B cell (primary cell): ENCODE measurements around the gene KRT80. TPM values are rescaled to one million over a fixed set of nuclear protein-coding genes. Genes with fewer than 3 reads are reported as not detected.

Experiments used
- ATAC-seq: fragments of 200-7000 bp; cut with Tn5 transposase; one replicate; pipeline ENCODE4 v1.10.0; 2021; ENCODE audit warnings: low read depth, mild to moderate bottlenecking, moderate number of reproducible peaks, moderate library complexity
- CTCF ChIA-PET: fragments of 350-600 bp; sonication (Branson Sonifier 250); formaldehyde crosslinking; loops from one replicate; lab custom pipeline; 2021; ENCODE audit warnings: antibody characterized with exemption, inconsistent platforms; lab: Charles Lee
- POLR2A ChIA-PET: fragments of 350-600 bp; sonication (Branson Sonifier 250); formaldehyde crosslinking; loops from one replicate; lab custom pipeline; 2021; ENCODE audit warnings: antibody characterized with exemption; lab: Charles Lee
- DNase-seq: peaks from one replicate; pipeline ENCODE4 v3.0.0; 2013
- H2AFZ ChIP-seq: 2 replicates; pipeline ENCODE4 v1.6.1; 2012; ENCODE audit warnings: mild to moderate bottlenecking, low read depth, low read length; ENCODE audit not compliant: insufficient read depth, poor library complexity, severe bottlenecking
- H3K27ac ChIP-seq, 2 donors: 1 replicate in 1 of 2; 2 replicates in 1 of 2; pipeline ENCODE4 v1.5.1; 2012 to 2013; ENCODE audit warnings: low read length in 2 of 2, mild to moderate bottlenecking in 2 of 2, moderate library complexity in 1 of 2
- H3K27me3 ChIP-seq, 4 experiments: fragments of 200-600 bp in 1 of 4; sonication (generic) in 1 of 4; replicated peaks in 1 of 4; 1 replicate in 2 of 4; 2 replicates in 2 of 4; pipeline versions ENCODE4 v1.6.1 to v1.7.0; 2013 to 2016; ENCODE audit warnings: low read length in 3 of 4, mild to moderate bottlenecking in 2 of 4, mixed read lengths in 1 of 4, moderate library complexity in 1 of 4; ENCODE audit not compliant: insufficient read depth in 4 of 4, control insufficient read depth in 3 of 4; ENCODE audit errors: control extremely low read depth in 1 of 4
- H3K36me3 ChIP-seq, 2 experiments: replicated peaks in 1 of 2; 1 replicate in 1 of 2; 2 replicates in 1 of 2; pipeline versions ENCODE4 v1.6.1 to v1.7.1; 2013; ENCODE audit warnings: low read length in 1 of 2; ENCODE audit not compliant: insufficient read depth in 2 of 2, control insufficient read depth in 1 of 2; ENCODE audit errors: control extremely low read depth in 1 of 2, extremely low read depth in 1 of 2
- H3K4me1 ChIP-seq, 2 donors: fragments of 200-600 bp in 1 of 2; sonication (generic) in 1 of 2; 1 replicate in 1 of 2; 2 replicates in 1 of 2; pipeline versions ENCODE4 v1.5.1 to v1.6.1; 2013 to 2017; ENCODE audit warnings: low read length in 2 of 2; ENCODE audit not compliant: control insufficient read depth in 2 of 2, insufficient read depth in 2 of 2
- H3K4me2 ChIP-seq: replicated peaks from 2 replicates; pipeline ENCODE3; 2012; ENCODE audit warnings: mild to moderate bottlenecking, low read depth, low read length; ENCODE audit not compliant: poor library complexity, severe bottlenecking
- H3K4me3 ChIP-seq, 5 experiments: fragments of 200-600 bp in 1 of 5; sonication (generic) in 1 of 5; 1 replicate in 3 of 5; 2 replicates in 2 of 5; pipeline versions ENCODE4 v1.5.1 to v1.7.0; 2011 to 2016; ENCODE audit warnings: low read length in 4 of 5, mild to moderate bottlenecking in 4 of 5, low read depth in 2 of 5, control low read depth in 1 of 5, moderate library complexity in 1 of 5; ENCODE audit not compliant: insufficient read depth in 1 of 5; ENCODE audit errors: control extremely low read depth in 1 of 5, extremely low read depth in 1 of 5
- H3K79me2 ChIP-seq: fragments of 200-600 bp; sonication (generic); one replicate; pipeline ENCODE4 v1.6.0; 2016; ENCODE audit warnings: low read length; ENCODE audit not compliant: control insufficient read depth, insufficient read depth
- H3K9ac ChIP-seq: fragments of 200-600 bp; sonication (generic); 2 replicates; pipeline ENCODE4 v1.6.1; 2017; ENCODE audit warnings: mild to moderate bottlenecking, low read length, moderate library complexity
- H3K9me3 ChIP-seq, 3 donors: one replicate each; pipeline versions ENCODE4 v1.6.1 to v1.7.1; 2013; ENCODE audit warnings: low read length in 2 of 3; ENCODE audit not compliant: control insufficient read depth in 2 of 3, insufficient read depth in 1 of 3; ENCODE audit errors: control extremely low read depth in 1 of 3
- H4K20me1 ChIP-seq: 2 replicates; pipeline ENCODE4 v1.6.0; 2012; ENCODE audit warnings: mild to moderate bottlenecking, low read length; ENCODE audit not compliant: insufficient read depth, control insufficient read depth, poor library complexity, severe bottlenecking
- H3K27ac Mint-ChIP-seq: one replicate; pipeline ENCODE4 v1.8.0; 2021; ENCODE audit warnings: mixed read lengths
- H3K27me3 Mint-ChIP-seq: one replicate; pipeline ENCODE4 v1.8.0; 2021; ENCODE audit warnings: mixed read lengths
- H3K4me1 Mint-ChIP-seq: one replicate; pipeline ENCODE4 v1.8.0; 2021; ENCODE audit warnings: mixed read lengths
- H3K4me3 Mint-ChIP-seq: one replicate; pipeline ENCODE4 v1.8.0; 2021; ENCODE audit warnings: mixed read lengths
- H3K9me3 Mint-ChIP-seq: one replicate; pipeline ENCODE4 v1.8.0; 2022; ENCODE audit warnings: mixed read lengths; ENCODE audit not compliant: insufficient read depth
- CTCF ChIP-seq: fragments of 200-600 bp; IDR thresholded peaks from one replicate; pipeline ENCODE4 v1.8.0; 2022; ENCODE audit warnings: antibody characterized with exemption, mild to moderate bottlenecking
- EZH2 ChIP-seq: IDR thresholded peaks from 2 replicates; pipeline ENCODE4 v1.6.1; 2012; ENCODE audit warnings: borderline replicate concordance, low read depth, mild to moderate bottlenecking, moderate library complexity, low read length; ENCODE audit not compliant: insufficient read depth, poor library complexity, severe bottlenecking
- WGBS: methylation state at CpG from one replicate; pipeline ENCODE4 v1.1.5; 2013; ENCODE audit warnings: missing lambda C conversion rate; ENCODE audit not compliant: insufficient coverage; 5-methylcytosine and 5-hydroxymethylcytosine counted together
- intact Hi-C: fragments of 100-400 bp; cut with micrococcal nuclease; formaldehyde crosslinking; loops from one replicate; pipeline ENCODE4 v1.10.0; 2022
- polyA plus RNA-seq: library from polyadenylated mRNA; depleted of rRNA; stranded (reverse); fragments of >200 nt; gene quantifications from 2 replicates; pipeline ENCODE4 v1.2.3, GENCODE V29; 2012
- total RNA-seq, 2 donors: library from RNA; stranded (reverse); fragments of 120-200 nt in 1 of 2; gene quantifications; 1 replicate in 1 of 2; 2 replicates in 1 of 2; pipeline versions ENCODE4 v1.2.3 to v1.2.4, GENCODE V29; 2013 to 2022

Gene KRT80
- total and polyA plus RNA-seq, 2 donors (not counting 1 experiment from before 2014, with no cell fraction given): not detected

- H4K20me1 ChIP-seq: no peaks in the 10 kb centered on the region
- no peak for ATAC-seq
- Mint-ChIP-seq H3K27me3 (peaks cover 11% of the 10 kb centered on the region), H3K27ac (no peak overlapping the region), H3K9me3 (no peaks in the 10 kb centered on the region), H3K4me1 (no peaks in the 10 kb centered on the region), H3K4me3 (no peak overlapping the region)
- H3K9me3 ChIP-seq: no peaks in the 10 kb centered on the region
- intact Hi-C loops: no loop called here
- ChIA-PET POLR2A (no interaction called here), CTCF (no interaction called here)
- 100% methylated on average over 1 of the region's 1 CpG for WGBS
- H3K4me3 ChIP-seq: no peak overlapping the region
- H3K36me3 ChIP-seq: no peaks in the 10 kb centered on the region
- no peak overlapping the region for H2AFZ ChIP-seq
- H3K4me2 ChIP-seq: no peak overlapping the region
- H3K9ac ChIP-seq: no peak overlapping the region
- H3K27me3 ChIP-seq: no peaks in the 10 kb centered on the region
- DNase-seq: no peak
- H3K4me1 ChIP-seq: no peaks in the 10 kb centered on the region
- TF ChIP-seq EZH2 (no peak), CTCF (no peak)
- H3K27ac ChIP-seq: no peak overlapping the region
- no peaks in the 10 kb centered on the region for H3K79me2 ChIP-seq
Measured at GRCh38 chr12:52169886-52170285, 21.9 kb downstream of the KRT80 start.

GRCh38 chr12:52168019-52168717 lies 23.6 kb downstream of the KRT80 start:
- intact Hi-C loops: no loop called here
- H3K4me1 Mint-ChIP-seq: no peaks in the 10 kb centered on the region
- Histone ChIP-seq H3K27ac (no peak overlapping the region), H3K4me2 (no peak overlapping the region), H3K9ac (no peak overlapping the region), H3K4me3 (no peak overlapping the region), H4K20me1 (no peaks in the 10 kb centered on the region), H3K27me3 (no peaks in the 10 kb centered on the region), H3K4me1 (no peaks in the 10 kb centered on the region), H2AFZ (no peak overlapping the region), H3K79me2 (no peaks in the 10 kb centered on the region), H3K36me3 (no peaks in the 10 kb centered on the region), H3K9me3 (no peaks in the 10 kb centered on the region)
- POLR2A ChIA-PET: no interaction called here
- no peak overlapping the region for H3K27ac Mint-ChIP-seq
- CTCF ChIA-PET: no interaction called here
- TF ChIP-seq EZH2 (no peak), CTCF (no peak)
- H3K4me3 Mint-ChIP-seq: no peak overlapping the region
- H3K9me3 Mint-ChIP-seq: no peaks in the 10 kb centered on the region
- 92% methylated on average over 6 of the region's 12 CpGs for WGBS
- DNase-seq (no peak), ATAC-seq (no peak)
- H3K27me3 Mint-ChIP-seq: peaks cover 17% of the 10 kb centered on the region
